Retina (tissue), 1 donor: ENCODE data around the gene GSTCD.

Experiments used
- DNase-seq: peaks from one replicate; pipeline ENCODE4 v3.0.0-alpha.2; 2016

GSTCD gene

GRCh38 chr4:105895583-105896460, 187.2 kb downstream of the GSTCD start:
- DNase-seq = peak; percentile 83

- no peak for DNase-seq
Measured at GRCh38 chr4:105896461-105896942, 187.9 kb downstream of the GSTCD start.
